ENCODE results near the gene ZC3H14.

The ZC3H14 gene

DNA sequence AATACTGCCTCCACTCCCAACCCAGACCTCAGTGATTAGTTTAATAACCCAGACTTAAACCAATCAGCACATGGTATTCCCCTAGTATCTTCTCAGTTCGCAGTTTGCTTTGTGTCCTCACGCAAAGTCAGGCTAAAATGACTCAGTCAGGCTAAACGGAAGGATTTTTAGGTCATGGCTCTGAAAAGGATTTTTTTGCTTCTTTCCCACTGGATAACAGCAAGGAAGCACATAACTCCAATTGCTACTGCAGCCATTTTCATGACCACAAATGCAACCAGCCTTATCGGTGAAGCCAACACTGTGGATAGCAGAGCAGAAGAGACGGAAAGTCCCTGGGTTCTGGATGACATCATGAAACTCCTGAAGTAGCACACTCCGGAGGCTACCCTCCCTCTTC, 67.7 kb downstream of the ZC3H14 start:
- H3K36me3 ChIP-seq (ENCODE audit: control insufficient read depth in 2 of 2, insufficient read depth in 1 of 2, low read length in 2 of 2) = peaks cover 0 to 6% of the 10 kb centered on the region in 2 experiments; a peak in 1 of 3 replicates

DNA sequence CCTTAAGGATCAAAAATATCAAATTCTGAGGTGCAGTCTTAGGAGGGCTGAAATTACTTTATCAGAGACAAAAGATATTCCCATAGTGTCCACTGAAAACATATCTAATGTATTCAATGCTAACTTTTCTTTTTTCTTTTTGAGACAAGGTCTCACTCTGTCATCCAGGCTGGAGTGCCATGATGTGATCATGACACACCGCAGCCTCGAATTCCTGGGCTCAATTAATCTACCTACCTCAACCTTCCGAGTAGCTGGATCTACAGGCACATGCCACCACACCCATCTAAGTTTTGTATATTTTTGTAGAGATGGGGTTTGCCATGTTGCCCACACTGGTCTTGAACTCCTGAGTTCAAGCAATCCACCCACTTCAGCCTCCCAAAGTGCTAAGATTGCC, 68.3 kb downstream of the ZC3H14 start:
- Histone ChIP-seq H3K9me3 (ENCODE audit: control insufficient read depth, insufficient read depth, low read depth, low read length) (no peaks in the 10 kb centered on the region), H3K36me3 (ENCODE audit: control insufficient read depth in 2 of 2, insufficient read depth in 1 of 2, low read length in 2 of 2) (peaks cover 0 to 3% of the 10 kb centered on the region in 2 experiments; a peak in 1 of 3 replicates), H3K4me1 (ENCODE audit: control insufficient read depth, insufficient read depth, low read length) (no peaks in the 10 kb centered on the region), H3K27ac (ENCODE audit: extremely low read depth, low read depth, low read length) (no peak overlapping the region), H3K4me3 (ENCODE audit: low read depth, low read length) (no peak overlapping the region)
- TF ChIP-seq ZNF2 (tag by site-specific recombination; IDR thresholded peaks at IDR 0.05) (no peak), ZNF274 (IDR thresholded peaks at IDR 0.05; ENCODE audit: low read length) (no peak), ZNF274 (tag by site-specific recombination; IDR thresholded peaks at IDR 0.05; ENCODE audit: borderline replicate concordance) (no peak), ZNF785 (tag by site-specific recombination; IDR thresholded peaks at IDR 0.05) (no peak), ZNF510 (tag by site-specific recombination; IDR thresholded peaks at IDR 0.05; ENCODE audit: insufficient replicate concordance) (no peak), ZNF626 (tag by site-specific recombination; IDR thresholded peaks at IDR 0.05) (no peak), ZNF544 (tag by site-specific recombination; IDR thresholded peaks at IDR 0.05) (no peak)
- TF ChIP-seq, protein P1, sequence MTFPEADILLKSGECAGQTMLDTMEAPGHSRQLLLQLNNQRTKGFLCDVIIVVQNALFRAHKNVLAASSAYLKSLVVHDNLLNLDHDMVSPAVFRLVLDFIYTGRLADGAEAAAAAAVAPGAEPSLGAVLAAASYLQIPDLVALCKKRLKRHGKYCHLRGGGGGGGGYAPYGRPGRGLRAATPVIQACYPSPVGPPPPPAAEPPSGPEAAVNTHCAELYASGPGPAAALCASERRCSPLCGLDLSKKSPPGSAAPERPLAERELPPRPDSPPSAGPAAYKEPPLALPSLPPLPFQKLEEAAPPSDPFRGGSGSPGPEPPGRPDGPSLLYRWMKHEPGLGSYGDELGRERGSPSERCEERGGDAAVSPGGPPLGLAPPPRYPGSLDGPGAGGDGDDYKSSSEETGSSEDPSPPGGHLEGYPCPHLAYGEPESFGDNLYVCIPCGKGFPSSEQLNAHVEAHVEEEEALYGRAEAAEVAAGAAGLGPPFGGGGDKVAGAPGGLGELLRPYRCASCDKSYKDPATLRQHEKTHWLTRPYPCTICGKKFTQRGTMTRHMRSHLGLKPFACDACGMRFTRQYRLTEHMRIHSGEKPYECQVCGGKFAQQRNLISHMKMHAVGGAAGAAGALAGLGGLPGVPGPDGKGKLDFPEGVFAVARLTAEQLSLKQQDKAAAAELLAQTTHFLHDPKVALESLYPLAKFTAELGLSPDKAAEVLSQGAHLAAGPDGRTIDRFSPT (tag by site-specific recombination; IDR thresholded peaks at IDR 0.05) = no peak
- ChIA-PET CTCF (no interaction called here), POLR2A (no interaction called here)

More for the DNA sequence above, 67.7 kb downstream of the ZC3H14 start:
- no peak overlapping the region for H3K27ac ChIP-seq (ENCODE audit: extremely low read depth, low read depth, low read length)
- no peak overlapping the region for H3K4me3 ChIP-seq (ENCODE audit: low read depth, low read length)
- no peaks in the 10 kb centered on the region for H3K4me1 ChIP-seq (ENCODE audit: control insufficient read depth, insufficient read depth, low read length)
- no peaks in the 10 kb centered on the region for H3K9me3 ChIP-seq (ENCODE audit: control insufficient read depth, insufficient read depth, low read depth, low read length)
- POLR2A ChIA-PET = no interaction called here
- TF ChIP-seq ZNF707 (tag by site-specific recombination; IDR thresholded peaks at IDR 0.05) (no peak), GLI4 (tag by site-specific recombination; IDR thresholded peaks at IDR 0.05) (no peak), ZNF830 (tag by site-specific recombination; IDR thresholded peaks at IDR 0.05; ENCODE audit: low read depth) (no peak), ZNF777 (tag by site-specific recombination; IDR thresholded peaks at IDR 0.05; ENCODE audit: borderline replicate concordance) (no peak), ZNF311 (tag by site-specific recombination; IDR thresholded peaks at IDR 0.05; ENCODE audit: borderline replicate concordance) (no peak)
- CTCF ChIA-PET = no interaction called here

DNA sequence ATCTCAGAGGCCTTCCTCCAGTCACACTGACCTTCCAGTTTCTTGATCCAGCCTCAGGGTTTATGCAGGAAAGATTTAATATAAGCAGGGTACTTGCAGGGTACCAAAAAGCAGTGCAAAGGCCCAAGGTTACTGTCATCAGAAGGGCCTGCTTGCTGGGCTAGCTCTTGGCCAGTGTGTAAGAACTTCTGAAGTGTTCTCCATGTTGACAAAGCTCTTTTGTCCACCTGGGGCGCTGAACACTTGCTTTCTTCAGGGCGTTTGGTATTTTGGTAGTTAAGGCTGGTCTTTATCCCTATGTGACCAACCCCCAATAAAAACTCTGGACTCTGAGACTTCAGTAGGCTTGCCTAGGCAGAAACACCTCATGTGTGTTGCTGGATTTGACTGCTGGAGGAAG, 69.7 kb downstream of the ZC3H14 start:
- Histone ChIP-seq H3K4me3 (ENCODE audit: low read depth, low read length) (no peak overlapping the region), H3K27ac (ENCODE audit: extremely low read depth, low read depth, low read length) (no peak overlapping the region), H3K9me3 (ENCODE audit: control insufficient read depth, insufficient read depth, low read depth, low read length) (no peaks in the 10 kb centered on the region), H3K36me3 (ENCODE audit: control insufficient read depth in 2 of 2, insufficient read depth in 1 of 2, low read length in 2 of 2) (no peaks in the 10 kb centered on the region), H3K4me1 (ENCODE audit: control insufficient read depth, insufficient read depth, low read length) (no peaks in the 10 kb centered on the region)
- ChIA-PET CTCF (interaction anchor here (0.6 kb wide), 1 partner anchor 688 kb away, joined by 5 read pairs; no protein-coding TSS in a partner anchor), POLR2A (no interaction called here)
- TF ChIP-seq ZNF19 (tag by site-specific recombination; IDR thresholded peaks at IDR 0.05; ENCODE audit: low read depth) (no peak), ZNF202 (tag by site-specific recombination; IDR thresholded peaks at IDR 0.05; ENCODE audit: borderline replicate concordance) (no peak), ZNF792 (tag by site-specific recombination; IDR thresholded peaks at IDR 0.05) (no peak), ZNF223 (tag by site-specific recombination; IDR thresholded peaks at IDR 0.05) (no peak), SETDB1 (IDR thresholded peaks at IDR 0.05; ENCODE audit: insufficient read length, low read length) (no peak), ZBTB1 (tag by site-specific recombination; IDR thresholded peaks at IDR 0.05) (no peak), ZNF670 (tag by site-specific recombination; IDR thresholded peaks at IDR 0.05; ENCODE audit: low read depth) (no peak)
- TF ChIP-seq, protein P2, sequence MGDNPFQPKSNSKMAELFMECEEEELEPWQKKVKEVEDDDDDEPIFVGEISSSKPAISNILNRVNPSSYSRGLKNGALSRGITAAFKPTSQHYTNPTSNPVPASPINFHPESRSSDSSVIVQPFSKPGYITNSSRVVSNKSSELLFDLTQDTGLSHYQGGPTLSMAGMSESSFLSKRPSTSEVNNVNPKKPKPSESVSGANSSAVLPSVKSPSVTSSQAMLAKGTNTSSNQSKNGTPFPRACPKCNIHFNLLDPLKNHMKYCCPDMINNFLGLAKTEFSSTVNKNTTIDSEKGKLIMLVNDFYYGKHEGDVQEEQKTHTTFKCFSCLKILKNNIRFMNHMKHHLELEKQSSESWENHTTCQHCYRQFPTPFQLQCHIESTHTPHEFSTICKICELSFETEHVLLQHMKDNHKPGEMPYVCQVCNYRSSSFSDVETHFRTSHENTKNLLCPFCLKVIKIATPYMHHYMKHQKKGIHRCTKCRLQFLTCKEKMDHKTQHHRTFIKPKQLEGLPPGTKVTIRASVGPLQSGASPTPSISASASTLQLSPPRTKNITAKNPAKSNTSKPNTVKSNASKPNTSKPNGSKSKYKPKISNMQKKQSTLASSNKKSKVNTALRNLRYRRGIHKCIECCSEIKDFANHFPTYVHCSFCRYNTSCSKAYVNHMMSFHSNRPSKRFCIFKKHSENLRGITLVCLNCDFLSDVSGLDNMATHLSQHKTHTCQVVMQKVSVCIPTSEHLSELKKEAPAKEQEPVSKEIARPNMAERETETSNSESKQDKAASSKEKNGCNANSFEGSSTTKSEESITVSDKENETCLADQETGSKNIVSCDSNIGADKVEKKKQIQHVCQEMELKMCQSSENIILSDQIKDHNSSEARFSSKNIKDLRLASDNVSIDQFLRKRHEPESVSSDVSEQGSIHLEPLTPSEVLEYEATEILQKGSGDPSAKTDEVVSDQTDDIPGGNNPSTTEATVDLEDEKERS (tag by site-specific recombination; IDR thresholded peaks at IDR 0.05) = no peak
- TF ChIP-seq, protein P3, sequence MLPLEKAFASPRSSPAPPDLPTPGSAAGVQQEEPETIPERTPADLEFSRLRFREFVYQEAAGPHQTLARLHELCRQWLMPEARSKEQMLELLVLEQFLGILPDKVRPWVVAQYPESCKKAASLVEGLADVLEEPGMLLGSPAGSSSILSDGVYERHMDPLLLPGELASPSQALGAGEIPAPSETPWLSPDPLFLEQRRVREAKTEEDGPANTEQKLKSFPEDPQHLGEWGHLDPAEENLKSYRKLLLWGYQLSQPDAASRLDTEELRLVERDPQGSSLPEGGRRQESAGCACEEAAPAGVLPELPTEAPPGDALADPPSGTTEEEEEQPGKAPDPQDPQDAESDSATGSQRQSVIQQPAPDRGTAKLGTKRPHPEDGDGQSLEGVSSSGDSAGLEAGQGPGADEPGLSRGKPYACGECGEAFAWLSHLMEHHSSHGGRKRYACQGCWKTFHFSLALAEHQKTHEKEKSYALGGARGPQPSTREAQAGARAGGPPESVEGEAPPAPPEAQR (tag by site-specific recombination; IDR thresholded peaks at IDR 0.05) = no peak

All from HEK293 (cell line).